Measurements from ENCODE around the gene PRKG1. TPM values are rescaled to one million over a fixed set of nuclear protein-coding genes. Genes with fewer than 3 reads are reported as not detected.

Gene PRKG1
- total RNA-seq, 1 donor from 2014 or later, result 28.1 TPM

GRCh38 chr10:51952056-51952455, 877.8 kb downstream of the PRKG1 start:
- intact Hi-C loops (cut with DNase I), result loop anchor here (10.0 kb wide), 2 partner anchors 77 to 227 kb away; no protein-coding TSS in a partner anchor
- DNase-seq (ENCODE audit: missing footprints), result no peak
- ATAC-seq, result no peak

- DNase-seq (ENCODE audit: missing footprints) (no peak), ATAC-seq (no peak)
- intact Hi-C loops (cut with DNase I), result loop anchor here (10.0 kb wide), 2 partner anchors 81 to 231 kb away; no protein-coding TSS in a partner anchor
Observed at GRCh38 chr10:51955696-51956095, 881.4 kb downstream of the PRKG1 start.

- intact Hi-C loops (cut with DNase I), result loop anchor here (10.0 kb wide), 2 partner anchors 82 to 232 kb away; no protein-coding TSS in a partner anchor
- ATAC-seq, result no peak
- no peak for DNase-seq (ENCODE audit: missing footprints)
Observed at GRCh38 chr10:51956822-51957221, 882.5 kb downstream of the PRKG1 start.

GRCh38 chr10:51960494-51960895, 886.2 kb downstream of the PRKG1 start:
- no peak for DNase-seq (ENCODE audit: missing footprints)
- peak; percentile 77 for ATAC-seq
- intact Hi-C loops (cut with DNase I), result loop anchor here (5.0 kb wide), 3 partner anchors 413 to 948 kb away; no protein-coding TSS in a partner anchor

GRCh38 chr10:51961401-51961800, 887.1 kb downstream of the PRKG1 start:
- DNase-seq (ENCODE audit: missing footprints), result no peak
- intact Hi-C loops (cut with DNase I), result loop anchor here (5.0 kb wide), 3 partner anchors 414 to 949 kb away; no protein-coding TSS in a partner anchor
- no peak for ATAC-seq

- DNase-seq (ENCODE audit: missing footprints) (no peak), ATAC-seq (no peak)
- intact Hi-C loops (cut with DNase I), result loop anchor here (5.0 kb wide), 3 partner anchors 417 to 952 kb away; no protein-coding TSS in a partner anchor
Observed at GRCh38 chr10:51964630-51965029, 890.3 kb downstream of the PRKG1 start.

- DNase-seq (ENCODE audit: missing footprints) (no peak), ATAC-seq (no peak)
- intact Hi-C loops (cut with DNase I), result no loop called here
Observed at GRCh38 chr10:51965451-51965850, 891.2 kb downstream of the PRKG1 start.

GRCh38 chr10:51972733-51973346, 898.6 kb downstream of the PRKG1 start:
- ATAC-seq (peak; percentile 72), DNase-seq (ENCODE audit: missing footprints) (no peak)
- intact Hi-C loops (cut with DNase I), result no loop called here

GRCh38 chr10:51980752-51981151, 906.5 kb downstream of the PRKG1 start:
- DNase-seq (ENCODE audit: missing footprints), result no peak
- intact Hi-C loops (cut with DNase I), result no loop called here
- ATAC-seq, result no peak

- DNase-seq (ENCODE audit: missing footprints) (no peak), ATAC-seq (no peak)
- intact Hi-C loops (cut with DNase I), result no loop called here
Observed at GRCh38 chr10:51981731-51982130, 907.4 kb downstream of the PRKG1 start.

- intact Hi-C loops (cut with DNase I), result no loop called here
- no peak for DNase-seq (ENCODE audit: missing footprints)
- peak; percentile 23 for ATAC-seq
Observed at GRCh38 chr10:51983481-51983880, 909.2 kb downstream of the PRKG1 start.

GRCh38 chr10:51985336-51985735, 911.0 kb downstream of the PRKG1 start:
- ATAC-seq (no peak), DNase-seq (ENCODE audit: missing footprints) (no peak)
- intact Hi-C loops (cut with DNase I), result no loop called here

- DNase-seq (ENCODE audit: missing footprints) (no peak), ATAC-seq (no peak)
- intact Hi-C loops (cut with DNase I), result no loop called here
Observed at GRCh38 chr10:51986516-51986915, 912.2 kb downstream of the PRKG1 start.

GRCh38 chr10:51993475-51993874, 919.2 kb downstream of the PRKG1 start:
- DNase-seq (ENCODE audit: missing footprints), result no peak
- ATAC-seq, result no peak
- intact Hi-C loops (cut with DNase I), result no loop called here

- ATAC-seq, result peak; percentile 37
- DNase-seq (ENCODE audit: missing footprints), result no peak
- intact Hi-C loops (cut with DNase I), result no loop called here
Observed at GRCh38 chr10:51999096-51999495, 924.8 kb downstream of the PRKG1 start.

GRCh38 chr10:52004342-52004949, 930.2 kb downstream of the PRKG1 start:
- DNase-seq (ENCODE audit: missing footprints), result no peak
- ATAC-seq, result no peak
- intact Hi-C loops (cut with DNase I), result no loop called here

GRCh38 chr10:52007091-52007490, 932.8 kb downstream of the PRKG1 start:
- intact Hi-C loops (cut with DNase I), result no loop called here
- no peak for ATAC-seq
- DNase-seq (ENCODE audit: missing footprints), result no peak

- intact Hi-C loops (cut with DNase I), result no loop called here
- no peak for DNase-seq (ENCODE audit: missing footprints)
- no peak for ATAC-seq
Observed at GRCh38 chr10:52011118-52011517, 936.8 kb downstream of the PRKG1 start.

GRCh38 chr10:52019077-52019555, 944.8 kb downstream of the PRKG1 start:
- no peak for ATAC-seq
- no peak for DNase-seq (ENCODE audit: missing footprints)

GRCh38 chr10:52019656-52020055, 945.4 kb downstream of the PRKG1 start:
- DNase-seq (ENCODE audit: missing footprints), result no peak
- ATAC-seq, result no peak
- intact Hi-C loops (cut with DNase I), result no loop called here

More at GRCh38 chr10:52019077-52019555, 944.8 kb downstream of the PRKG1 start:
- intact Hi-C loops (cut with DNase I), result no loop called here
